ENCODE data around the gene TIMM50. TPM values are rescaled to one million over a fixed set of nuclear protein-coding genes. Genes with fewer than 3 reads are reported as not detected.

TIMM50 gene
- total RNA-seq, 1 donor from 2014 or later = 39.9 TPM

GRCh38 chr19:39539165-39539517 lies 58.5 kb downstream of the TIMM50 start:
- Histone ChIP-seq H3K9ac (peak overlapping the region; percentile 74), H3F3A (ENCODE audit: low read depth) (peaks cover 21% of the 10 kb centered on the region), H3K27me3 (no peaks in the 10 kb centered on the region), H3K9me3 (ENCODE audit: low read depth) (no peaks in the 10 kb centered on the region), H3K36me3 (no peaks in the 10 kb centered on the region), H3K79me2 (ENCODE audit: low read depth) (peaks cover 22% of the 10 kb centered on the region), H2AFZ (replicated peaks) (peak overlapping the region; percentile 66), H3K27ac (peak overlapping the region; percentile 78), H3K4me2 (peak overlapping the region; percentile 90), H3K4me1 (peaks cover 22% of the 10 kb centered on the region), H4K20me1 (ENCODE audit: low read depth) (peaks cover 17% of the 10 kb centered on the region), H3K4me3 (peak overlapping the region; percentile 88)
- peaks cover 35% of the 10 kb centered on the region for H3K4me1 Mint-ChIP-seq
- no peaks in the 10 kb centered on the region for H3K9me3 Mint-ChIP-seq
- TF ChIP-seq EZH2phosphoT487 (IDR thresholded peaks at IDR 0.05) (no peak), EZH2 (IDR thresholded peaks at IDR 0.05) (no peak), CTCF (IDR thresholded peaks at IDR 0.05) (no peak)
- peaks cover 3% of the 10 kb centered on the region for H3K27me3 Mint-ChIP-seq (ENCODE audit: insufficient read depth, low read depth)
- H3K27ac Mint-ChIP-seq = peak overlapping the region; percentile 78
- peak overlapping the region; percentile 93 for H3K4me3 Mint-ChIP-seq
- H3K36me3 Mint-ChIP-seq = peaks cover 3% of the 10 kb centered on the region
- DNase-seq (ENCODE audit: low spot score) = peak; percentile 49

GRCh38 chr19:39539518-39540332 lies 59.1 kb downstream of the TIMM50 start, which contains the start of gene EID2:
Gene EID2, minus strand, starts transcription at chr19:39540161. Its CDS starts 82 bp downstream, at chr19:39540079.
- Histone ChIP-seq H3K4me2 (peak within 1 kb of the TSS; percentile 90), H3K36me3 (no peaks in the 10 kb centered on the region), H3K27ac (peak within 1 kb of the TSS; percentile 78), H3K27me3 (no peaks in the 10 kb centered on the region), H3K79me2 (ENCODE audit: low read depth) (peaks cover 22% of the 10 kb centered on the region), H4K20me1 (ENCODE audit: low read depth) (peaks cover 17% of the 10 kb centered on the region), H3K4me3 (peak within 1 kb of the TSS; percentile 88), H3K9me3 (ENCODE audit: low read depth) (no peaks in the 10 kb centered on the region), H2AFZ (replicated peaks) (peak within 1 kb of the TSS; percentile 97), H3K4me1 (peaks cover 22% of the 10 kb centered on the region), H3K9ac (peak within 1 kb of the TSS; percentile 75), H3F3A (ENCODE audit: low read depth) (peaks cover 21% of the 10 kb centered on the region)
- Mint-ChIP-seq H3K4me3 (peak within 1 kb of the TSS; percentile 97), H3K27ac (peak within 1 kb of the TSS; percentile 98), H3K4me1 (peaks cover 35% of the 10 kb centered on the region), H3K36me3 (peaks cover 3% of the 10 kb centered on the region), H3K9me3 (no peaks in the 10 kb centered on the region), H3K27me3 (ENCODE audit: insufficient read depth, low read depth) (peaks cover 3% of the 10 kb centered on the region)
- TF ChIP-seq EZH2phosphoT487 (IDR thresholded peaks at IDR 0.05) = no peak
- TF ChIP-seq EZH2 (IDR thresholded peaks at IDR 0.05) = no peak
- TF ChIP-seq CTCF (IDR thresholded peaks at IDR 0.05) = peak; percentile 72
- peak; percentile 97 for DNase-seq (ENCODE audit: low spot score)

- no peak for TF ChIP-seq EZH2phosphoT487 (IDR thresholded peaks at IDR 0.05)
- TF ChIP-seq CTCF (IDR thresholded peaks at IDR 0.05) = no peak
- TF ChIP-seq EZH2 (IDR thresholded peaks at IDR 0.05) = no peak
- Mint-ChIP-seq H3K27ac (peak overlapping the region; percentile 98), H3K4me1 (peaks cover 35% of the 10 kb centered on the region), H3K9me3 (no peaks in the 10 kb centered on the region), H3K4me3 (peak overlapping the region; percentile 97), H3K27me3 (ENCODE audit: insufficient read depth, low read depth) (peaks cover 3% of the 10 kb centered on the region), H3K36me3 (peaks cover 3% of the 10 kb centered on the region)
- Histone ChIP-seq H3F3A (ENCODE audit: low read depth) (peaks cover 21% of the 10 kb centered on the region), H3K9ac (no peak overlapping the region), H3K4me3 (peak overlapping the region; percentile 88), H3K27ac (no peak overlapping the region), H3K4me1 (peaks cover 22% of the 10 kb centered on the region), H4K20me1 (ENCODE audit: low read depth) (peaks cover 17% of the 10 kb centered on the region), H2AFZ (replicated peaks) (peak overlapping the region; percentile 97), H3K4me2 (peak overlapping the region; percentile 37), H3K9me3 (ENCODE audit: low read depth) (no peaks in the 10 kb centered on the region), H3K36me3 (no peaks in the 10 kb centered on the region), H3K79me2 (ENCODE audit: low read depth) (peaks cover 22% of the 10 kb centered on the region), H3K27me3 (no peaks in the 10 kb centered on the region)
- no peak for DNase-seq (ENCODE audit: low spot score)
Observed at GRCh38 chr19:39540333-39540673, 59.7 kb downstream of the TIMM50 start.

Other genes starting within 250 kb of the TIMM50 start
- gene IFNL3, start 235.8 kb upstream of the TIMM50 start, total RNA-seq (ENCODE audit: low replicate concordance) = not detected in 2 replicates
- gene IFNL4, start 232.0 kb upstream of the TIMM50 start, total RNA-seq (ENCODE audit: low replicate concordance) = not detected in 2 replicates
- not detected in 2 replicates for gene IFNL2, start 212.4 kb upstream of the TIMM50 start, total RNA-seq (ENCODE audit: low replicate concordance)
- not detected in 2 replicates for gene IFNL1, start 184.4 kb upstream of the TIMM50 start, total RNA-seq (ENCODE audit: low replicate concordance)
- 0.17 and 4.3 TPM in 2 replicates for gene LRFN1, start 160.0 kb upstream of the TIMM50 start, total RNA-seq (ENCODE audit: low replicate concordance)
- 0.43 TPM in 1 of 2 replicates, not detected in the other for gene GMFG, start 144.8 kb upstream of the TIMM50 start, total RNA-seq (ENCODE audit: low replicate concordance)
- 32.8 and 105 TPM in 2 replicates for gene SAMD4B, start 138.4 kb upstream of the TIMM50 start, total RNA-seq (ENCODE audit: low replicate concordance)
- gene PAF1, start 89.7 kb upstream of the TIMM50 start, total RNA-seq (ENCODE audit: low replicate concordance) = 15.6 and 29.1 TPM in 2 replicates
- gene MED29, start 89.5 kb upstream of the TIMM50 start, total RNA-seq (ENCODE audit: low replicate concordance) = 27.0 and 28.2 TPM in 2 replicates
- gene ZFP36, start 74.0 kb upstream of the TIMM50 start, total RNA-seq (ENCODE audit: low replicate concordance) = 1.2 TPM in 1 of 2 replicates, not detected in the other
- gene PLEKHG2, start 68.2 kb upstream of the TIMM50 start, total RNA-seq (ENCODE audit: low replicate concordance) = 10.7 and 46.9 TPM in 2 replicates
- gene RPS16, start 44.9 kb upstream of the TIMM50 start, total RNA-seq (ENCODE audit: low replicate concordance) = 94.8 and 268 TPM in 2 replicates
- gene SUPT5H, start 35.3 kb upstream of the TIMM50 start, total RNA-seq (ENCODE audit: low replicate concordance) = 48.5 and 84.3 TPM in 2 replicates
- gene DLL3, start 18.1 kb downstream of the TIMM50 start, total RNA-seq (ENCODE audit: low replicate concordance) = 0.37 and 2.8 TPM in 2 replicates
- gene SELENOV, start 34.3 kb downstream of the TIMM50 start, total RNA-seq (ENCODE audit: low replicate concordance) = 0.73 and 6.2 TPM in 2 replicates
- 10.1 and 11.1 TPM in 2 replicates for gene EID2B, start 52.0 kb downstream of the TIMM50 start, total RNA-seq (ENCODE audit: low replicate concordance)
- 20.0 and 23.5 TPM in 2 replicates for gene EID2, start 59.3 kb downstream of the TIMM50 start, total RNA-seq (ENCODE audit: low replicate concordance)
- not detected in 2 replicates for gene LGALS13, start 121.7 kb downstream of the TIMM50 start, total RNA-seq (ENCODE audit: low replicate concordance)
- not detected in 2 replicates for gene LGALS16, start 175.1 kb downstream of the TIMM50 start, total RNA-seq (ENCODE audit: low replicate concordance)
- not detected in 2 replicates for gene LGALS14, start 223.6 kb downstream of the TIMM50 start, total RNA-seq (ENCODE audit: low replicate concordance)

Measured in neural progenitor cell (in vitro differentiated cells).